SK-N-SH (cell line): ENCODE measurements around the gene VCX3B. TPM values are rescaled to one million over a fixed set of nuclear protein-coding genes. Genes with fewer than 3 reads are reported as not detected.

Source experiments
- CTCF ChIA-PET: fragments of 300-600, 350-600 bp; formaldehyde crosslinking; extraction: SDS; loops from one replicate; lab custom pipeline; 2021; lab: Yijun Ruan, JAX
- POLR2A ChIA-PET: fragments of 350-600 bp; sonication (Branson Sonifier 250); formaldehyde crosslinking; extraction: SDS; loops from one replicate; lab custom pipeline; 2020; ENCODE audit warnings: antibody characterized with exemption, inconsistent platforms; lab: Yijun Ruan, JAX
- DNase-seq: peaks from one replicate; pipeline ENCODE4 v3.0.0; 2012
- H2AFZ ChIP-seq: fragments of 200-600 bp; sonication (generic); 2 replicates; pipeline ENCODE4 v1.8.1; 2016; ENCODE audit warnings: antibody characterized with exemption, mild to moderate bottlenecking, low read depth
- H3F3A ChIP-seq: fragments of 200-600 bp; sonication (generic); replicated peaks from 2 replicates; pipeline ENCODE3; 2016; ENCODE audit warnings: antibody characterized with exemption, mild to moderate bottlenecking; ENCODE audit not compliant: insufficient read depth
- H3K27ac ChIP-seq, 2 experiments: fragments of 200-500 bp in 1 of 2; fragments of 200-600 bp in 1 of 2; sonication (Bioruptor generic) in 1 of 2; sonication (generic), shearing (Covaris generic) in 1 of 2; 2 replicates each; pipeline versions ENCODE4 v1.5.1 to v1.6.1; 2014 to 2016; ENCODE audit warnings: low read depth in 2 of 2, inconsistent platforms in 1 of 2, low read length in 1 of 2, mild to moderate bottlenecking in 1 of 2, mixed read lengths in 1 of 2
- H3K27me3 ChIP-seq: fragments of 200-600 bp; sonication (generic), shearing (Covaris generic); 2 replicates; pipeline ENCODE4 v1.6.1; 2016; ENCODE audit warnings: mixed run types; ENCODE audit not compliant: insufficient read depth
- H3K36me3 ChIP-seq, 2 experiments: fragments of 200-500 bp in 1 of 2; fragments of 200-600 bp in 1 of 2; sonication (Bioruptor generic) in 1 of 2; sonication (generic) in 1 of 2; replicated peaks in 1 of 2; 2 replicates each; pipeline versions ENCODE3 to v1.5.1; 2014 to 2016; ENCODE audit warnings: low read length in 1 of 2, mild to moderate bottlenecking in 1 of 2; ENCODE audit not compliant: insufficient read depth in 2 of 2, control insufficient read depth in 1 of 2
- H3K4me1 ChIP-seq, 2 experiments: fragments of 200-500 bp in 1 of 2; fragments of 200-600 bp in 1 of 2; sonication (Bioruptor generic) in 1 of 2; sonication (generic), shearing (Covaris generic) in 1 of 2; 2 replicates each; pipeline versions ENCODE4 v1.5.1 to v1.6.1; 2014 to 2016; ENCODE audit warnings: low read depth in 1 of 2, low read length in 1 of 2, mixed run types in 1 of 2; ENCODE audit not compliant: insufficient read depth in 2 of 2, control insufficient read depth in 1 of 2
- H3K4me2 ChIP-seq: fragments of 200-600 bp; sonication (generic), shearing (Covaris generic); 2 replicates; pipeline ENCODE4 v1.6.1; 2017; ENCODE audit warnings: mixed run types
- H3K4me3 ChIP-seq, 2 experiments: fragments of 200-500 bp in 1 of 2; fragments of 200-600 bp in 1 of 2; sonication (Bioruptor generic) in 1 of 2; sonication (generic), shearing (Covaris generic) in 1 of 2; 2 replicates each; pipeline versions ENCODE4 v1.5.1 to v1.8.1; 2014 to 2016; ENCODE audit warnings: low read depth in 2 of 2, inconsistent platforms in 1 of 2, low read length in 1 of 2, mild to moderate bottlenecking in 1 of 2, mixed read lengths in 1 of 2, moderate library complexity in 1 of 2
- H3K79me2 ChIP-seq: fragments of 200-600 bp; sonication (generic); 2 replicates; pipeline ENCODE4 v1.8.1; 2017; ENCODE audit warnings: mild to moderate bottlenecking; ENCODE audit not compliant: insufficient read depth
- H3K9ac ChIP-seq: fragments of 200-600 bp; sonication (generic); 2 replicates; pipeline ENCODE4 v1.6.1; 2017; ENCODE audit warnings: mixed run types
- H3K9me2 ChIP-seq: fragments of 200-600 bp; sonication (generic); 2 replicates; pipeline ENCODE4 v1.6.1; 2017; ENCODE audit warnings: mixed run types
- H3K9me3 ChIP-seq: fragments of 200-600 bp; sonication (generic); 2 replicates; pipeline ENCODE4 v1.6.1; 2017; ENCODE audit warnings: mixed run types, mild to moderate bottlenecking, moderate library complexity
- H4K20me1 ChIP-seq: fragments of 200-600 bp; sonication (generic); 2 replicates; pipeline ENCODE4 v1.6.1; 2017; ENCODE audit warnings: mild to moderate bottlenecking, mixed run types; ENCODE audit not compliant: insufficient read depth
- ELF1 ChIP-seq: IDR thresholded peaks from 2 replicates; pipeline ENCODE4 v1.4.0; 2012
- EZH2phosphoT487 ChIP-seq: fragments of 200-600 bp; sonication (generic); IDR thresholded peaks from 2 replicates; pipeline ENCODE4 v1.6.1; 2017; ENCODE audit warnings: low read depth, mixed run types, mild to moderate bottlenecking, antibody characterized with exemption, moderate library complexity, borderline replicate concordance
- FOSL2 ChIP-seq: IDR thresholded peaks from 2 replicates; pipeline ENCODE4 v1.4.0; 2012; ENCODE audit warnings: low read depth, mild to moderate bottlenecking, moderate library complexity, borderline replicate concordance
- FOXJ3 ChIP-seq: sonication (generic); formaldehyde crosslinking; IDR thresholded peaks from 2 replicates; pipeline ENCODE4 v1.5.1; 2020; ENCODE audit warnings: mild to moderate bottlenecking, missing genetic modification reagents
- FOXM1 ChIP-seq: IDR thresholded peaks from 2 replicates; pipeline ENCODE4 v1.4.0; 2012; ENCODE audit warnings: low read depth, mild to moderate bottlenecking
- GABPA ChIP-seq: IDR thresholded peaks from 2 replicates; pipeline ENCODE4 v1.4.0; 2012; ENCODE audit warnings: low read depth, mild to moderate bottlenecking
- IRF3 ChIP-seq: fragments of 150-350 bp; IDR thresholded peaks from 2 replicates; pipeline ENCODE4 v1.6.1; 2016; ENCODE audit warnings: mild to moderate bottlenecking, low read depth, low read length
- JUND ChIP-seq: IDR thresholded peaks from 2 replicates; pipeline ENCODE4 v1.4.0; 2012
- MEF2A ChIP-seq: IDR thresholded peaks from 2 replicates; pipeline ENCODE4 v1.4.0; 2012; ENCODE audit warnings: low read depth, borderline replicate concordance
- MXI1 ChIP-seq: IDR thresholded peaks from 2 replicates; pipeline ENCODE4 v1.6.1; 2012; ENCODE audit warnings: mild to moderate bottlenecking, low read depth, low read length, improper control_type of control experiment
- NRF1 ChIP-seq: IDR thresholded peaks from 2 replicates; pipeline ENCODE4 v1.6.1; 2012; ENCODE audit warnings: low read depth, mild to moderate bottlenecking, low read length
- POLR2AphosphoS5 ChIP-seq: IDR thresholded peaks from 2 replicates; pipeline ENCODE4 v1.6.1; 2012; ENCODE audit warnings: low read depth, low read length
- RAD21 ChIP-seq: IDR thresholded peaks from 2 replicates; pipeline ENCODE4 v1.6.1; 2012; ENCODE audit warnings: mild to moderate bottlenecking, low read length
- RCOR1 ChIP-seq: fragments of 150-350 bp; IDR thresholded peaks from 2 replicates; pipeline ENCODE4 v1.6.1; 2017; ENCODE audit warnings: antibody characterized with exemption, low read length
- RXRA ChIP-seq: IDR thresholded peaks from 2 replicates; pipeline ENCODE4 v1.4.0; 2012; ENCODE audit warnings: low read depth, mild to moderate bottlenecking, borderline replicate concordance
- SMC3 ChIP-seq: IDR thresholded peaks from 2 replicates; pipeline ENCODE4 v1.6.1; 2012; ENCODE audit warnings: low read depth, low read length, improper control_type of control experiment
- TCF12 ChIP-seq: IDR thresholded peaks from 2 replicates; pipeline ENCODE4 v1.4.0; 2012
- TEAD4 ChIP-seq: IDR thresholded peaks from 2 replicates; pipeline ENCODE4 v1.4.0; 2012; ENCODE audit warnings: mild to moderate bottlenecking, borderline replicate concordance; ENCODE audit not compliant: insufficient read depth
- polyA plus RNA-seq, 3 experiments: library from polyadenylated mRNA; depleted of rRNA; stranded (reverse); fragments of >200 nt; gene quantifications; 2 replicates each; pipeline ENCODE4 v1.2.3, GENCODE V29; 2012
- TF ChIP-seq, protein P1 (sequence below): fragments of 150-350 bp; IDR thresholded peaks from 2 replicates; pipeline ENCODE4 v1.6.1; 2017; ENCODE audit warnings: antibody characterized with exemption, low read length, low read depth, borderline replicate concordance
- TF ChIP-seq, protein P2 (sequence below): fragments of 200-600 bp; sonication (generic); IDR thresholded peaks from 2 replicates; pipeline ENCODE4 v1.6.1; 2017; ENCODE audit warnings: antibody characterized with exemption, mild to moderate bottlenecking, moderate library complexity
- TF ChIP-seq, protein P3 (sequence below): IDR thresholded peaks from 2 replicates; pipeline ENCODE4 v1.4.0; 2012; ENCODE audit warnings: low read depth
- TF ChIP-seq, protein P4 (sequence below): IDR thresholded peaks from 2 replicates; pipeline ENCODE4 v1.6.1; 2012; ENCODE audit warnings: mild to moderate bottlenecking, low read depth, low read length, moderate library complexity

Gene VCX3B
- polyA plus RNA-seq, 1 of the 3 experiments (the other 2 are of a cell fraction) = 0.12 TPM

DNA sequence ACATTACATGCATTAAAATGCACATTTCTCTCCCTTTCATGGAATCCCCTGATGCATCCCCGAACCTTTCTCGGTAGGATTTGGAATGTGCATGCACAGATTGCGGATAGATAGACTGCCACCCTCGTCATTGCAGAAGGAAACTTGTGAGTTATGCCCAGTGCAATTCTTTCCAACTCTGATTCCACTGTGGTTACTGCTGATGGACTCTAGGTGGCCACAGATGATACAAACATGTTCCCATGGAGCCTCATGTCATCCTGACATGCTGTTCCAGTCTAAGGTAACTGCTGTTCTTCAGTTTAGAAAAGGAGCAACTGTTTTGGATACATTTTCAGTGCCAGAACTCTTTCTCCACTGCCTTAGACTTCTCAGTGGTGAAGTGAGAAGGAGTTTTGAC is 9.1 kb upstream of the VCX3B start (continued):
- TF ChIP-seq RAD21 = no peak
- no peak for TF ChIP-seq IRF3
- no peak for TF ChIP-seq TEAD4
- TF ChIP-seq POLR2AphosphoS5 = no peak
- TF ChIP-seq, protein P1, sequence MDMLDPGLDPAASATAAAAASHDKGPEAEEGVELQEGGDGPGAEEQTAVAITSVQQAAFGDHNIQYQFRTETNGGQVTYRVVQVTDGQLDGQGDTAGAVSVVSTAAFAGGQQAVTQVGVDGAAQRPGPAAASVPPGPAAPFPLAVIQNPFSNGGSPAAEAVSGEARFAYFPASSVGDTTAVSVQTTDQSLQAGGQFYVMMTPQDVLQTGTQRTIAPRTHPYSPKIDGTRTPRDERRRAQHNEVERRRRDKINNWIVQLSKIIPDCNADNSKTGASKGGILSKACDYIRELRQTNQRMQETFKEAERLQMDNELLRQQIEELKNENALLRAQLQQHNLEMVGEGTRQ = no peak
- TF ChIP-seq, protein P2, sequence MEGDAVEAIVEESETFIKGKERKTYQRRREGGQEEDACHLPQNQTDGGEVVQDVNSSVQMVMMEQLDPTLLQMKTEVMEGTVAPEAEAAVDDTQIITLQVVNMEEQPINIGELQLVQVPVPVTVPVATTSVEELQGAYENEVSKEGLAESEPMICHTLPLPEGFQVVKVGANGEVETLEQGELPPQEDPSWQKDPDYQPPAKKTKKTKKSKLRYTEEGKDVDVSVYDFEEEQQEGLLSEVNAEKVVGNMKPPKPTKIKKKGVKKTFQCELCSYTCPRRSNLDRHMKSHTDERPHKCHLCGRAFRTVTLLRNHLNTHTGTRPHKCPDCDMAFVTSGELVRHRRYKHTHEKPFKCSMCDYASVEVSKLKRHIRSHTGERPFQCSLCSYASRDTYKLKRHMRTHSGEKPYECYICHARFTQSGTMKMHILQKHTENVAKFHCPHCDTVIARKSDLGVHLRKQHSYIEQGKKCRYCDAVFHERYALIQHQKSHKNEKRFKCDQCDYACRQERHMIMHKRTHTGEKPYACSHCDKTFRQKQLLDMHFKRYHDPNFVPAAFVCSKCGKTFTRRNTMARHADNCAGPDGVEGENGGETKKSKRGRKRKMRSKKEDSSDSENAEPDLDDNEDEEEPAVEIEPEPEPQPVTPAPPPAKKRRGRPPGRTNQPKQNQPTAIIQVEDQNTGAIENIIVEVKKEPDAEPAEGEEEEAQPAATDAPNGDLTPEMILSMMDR = no peak
- no peak for TF ChIP-seq NRF1
- no peak for TF ChIP-seq TCF12
- TF ChIP-seq EZH2phosphoT487 = no peak
- no peak for TF ChIP-seq SMC3
- TF ChIP-seq MXI1 = no peak
- TF ChIP-seq, protein P3, sequence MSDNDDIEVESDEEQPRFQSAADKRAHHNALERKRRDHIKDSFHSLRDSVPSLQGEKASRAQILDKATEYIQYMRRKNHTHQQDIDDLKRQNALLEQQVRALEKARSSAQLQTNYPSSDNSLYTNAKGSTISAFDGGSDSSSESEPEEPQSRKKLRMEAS = no peak
- TF ChIP-seq MEF2A = no peak
- TF ChIP-seq FOXM1 = no peak

GRCh38 chrX:8462488-8462887 is 2.1 kb upstream of the VCX3B start:
- Histone ChIP-seq H3K79me2 (no peaks in the 10 kb centered on the region), H3K27me3 (no peaks in the 10 kb centered on the region), H3F3A (no peaks in the 10 kb centered on the region), H3K9me3 (no peaks in the 10 kb centered on the region), H3K9me2 (no peaks in the 10 kb centered on the region), H3K4me1 (no peaks in the 10 kb centered on the region), H3K4me2 (no peak overlapping the region), H3K4me3 (no peak overlapping the region), H3K27ac (no peak overlapping the region), H4K20me1 (no peaks in the 10 kb centered on the region), H2AFZ (no peak overlapping the region), H3K9ac (no peak overlapping the region), H3K36me3 (no peaks in the 10 kb centered on the region)
- ChIA-PET POLR2A (no interaction called here), CTCF (no interaction called here)
- DNase-seq = no peak
- TF ChIP-seq, protein P4, sequence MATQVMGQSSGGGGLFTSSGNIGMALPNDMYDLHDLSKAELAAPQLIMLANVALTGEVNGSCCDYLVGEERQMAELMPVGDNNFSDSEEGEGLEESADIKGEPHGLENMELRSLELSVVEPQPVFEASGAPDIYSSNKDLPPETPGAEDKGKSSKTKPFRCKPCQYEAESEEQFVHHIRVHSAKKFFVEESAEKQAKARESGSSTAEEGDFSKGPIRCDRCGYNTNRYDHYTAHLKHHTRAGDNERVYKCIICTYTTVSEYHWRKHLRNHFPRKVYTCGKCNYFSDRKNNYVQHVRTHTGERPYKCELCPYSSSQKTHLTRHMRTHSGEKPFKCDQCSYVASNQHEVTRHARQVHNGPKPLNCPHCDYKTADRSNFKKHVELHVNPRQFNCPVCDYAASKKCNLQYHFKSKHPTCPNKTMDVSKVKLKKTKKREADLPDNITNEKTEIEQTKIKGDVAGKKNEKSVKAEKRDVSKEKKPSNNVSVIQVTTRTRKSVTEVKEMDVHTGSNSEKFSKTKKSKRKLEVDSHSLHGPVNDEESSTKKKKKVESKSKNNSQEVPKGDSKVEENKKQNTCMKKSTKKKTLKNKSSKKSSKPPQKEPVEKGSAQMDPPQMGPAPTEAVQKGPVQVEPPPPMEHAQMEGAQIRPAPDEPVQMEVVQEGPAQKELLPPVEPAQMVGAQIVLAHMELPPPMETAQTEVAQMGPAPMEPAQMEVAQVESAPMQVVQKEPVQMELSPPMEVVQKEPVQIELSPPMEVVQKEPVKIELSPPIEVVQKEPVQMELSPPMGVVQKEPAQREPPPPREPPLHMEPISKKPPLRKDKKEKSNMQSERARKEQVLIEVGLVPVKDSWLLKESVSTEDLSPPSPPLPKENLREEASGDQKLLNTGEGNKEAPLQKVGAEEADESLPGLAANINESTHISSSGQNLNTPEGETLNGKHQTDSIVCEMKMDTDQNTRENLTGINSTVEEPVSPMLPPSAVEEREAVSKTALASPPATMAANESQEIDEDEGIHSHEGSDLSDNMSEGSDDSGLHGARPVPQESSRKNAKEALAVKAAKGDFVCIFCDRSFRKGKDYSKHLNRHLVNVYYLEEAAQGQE = no peak
- TF ChIP-seq, protein P2 = no peak
- TF ChIP-seq ELF1 (no peak), EZH2phosphoT487 (no peak), POLR2AphosphoS5 (no peak), SMC3 (no peak), FOXJ3 (no peak), JUND (no peak), FOSL2 (no peak), FOXM1 (no peak), TCF12 (no peak), GABPA (no peak), RXRA (no peak), RCOR1 (no peak)
- TF ChIP-seq, protein P3 = no peak
